CD1c-positive myeloid dendritic cell (primary cell): ENCODE measurements around the gene NAALADL2.

ENCODE experiments used
- DNase-seq: peaks from one replicate; pipeline ENCODE4 v3.0.0-alpha.2; 2016; ENCODE audit errors: extremely low spot score

The NAALADL2 gene

DNA sequence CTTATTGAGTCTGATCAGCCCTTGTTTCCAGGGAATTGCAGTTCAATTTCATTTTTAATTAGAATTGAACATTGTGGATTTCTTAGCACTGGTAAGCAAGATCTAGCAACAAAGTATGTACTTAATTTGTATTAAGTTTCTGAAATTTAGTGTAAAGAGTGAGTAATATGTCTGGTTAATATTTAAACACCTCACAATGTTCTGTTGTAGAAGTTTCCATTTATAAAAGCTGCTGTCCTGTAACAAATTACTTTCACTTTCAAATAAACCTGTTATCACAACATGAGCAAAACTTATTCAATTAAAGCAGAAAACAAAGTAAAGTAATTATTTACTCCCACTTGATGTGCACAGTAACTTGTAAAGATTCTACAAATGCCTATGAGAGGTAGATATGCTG lies 448.5 kb downstream of the NAALADL2 start:
- no peak for DNase-seq

DNA sequence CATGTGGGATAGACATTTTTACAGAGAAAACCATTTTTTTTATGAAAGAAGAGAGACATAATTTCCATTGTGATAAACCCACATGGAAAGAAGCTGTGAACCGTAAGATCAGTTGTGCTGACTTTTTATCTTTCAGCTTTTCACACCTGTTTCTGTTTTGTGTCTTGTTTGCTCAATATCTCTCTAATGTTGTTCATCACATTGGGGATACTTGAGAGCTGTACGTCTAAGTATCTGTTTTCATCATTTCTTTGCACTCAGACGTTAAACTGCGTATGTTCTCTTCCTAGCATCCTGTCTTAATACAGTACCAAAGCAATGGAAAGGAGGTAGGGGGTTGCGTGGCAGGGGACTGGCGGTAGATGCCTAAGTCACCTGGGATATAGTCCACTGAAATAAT lies 449.0 kb downstream of the NAALADL2 start:
- DNase-seq: no peak

DNA sequence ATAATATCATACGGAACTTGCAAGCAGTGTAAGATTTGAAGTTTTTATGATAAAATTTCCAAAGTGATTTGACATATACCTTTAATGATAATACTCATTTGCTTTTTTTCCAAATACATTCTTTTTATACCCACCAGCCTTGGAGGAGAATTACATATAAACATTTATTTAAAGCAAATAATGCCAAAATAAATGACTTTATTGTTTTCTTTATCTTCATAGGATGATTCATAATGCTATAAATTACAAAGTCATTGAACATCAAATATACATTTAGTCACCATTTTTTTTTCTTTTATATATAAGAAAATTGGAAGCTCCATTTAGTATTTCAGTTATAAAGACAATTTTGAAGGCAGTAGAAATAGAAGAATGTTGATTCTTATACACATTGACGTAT lies 450.9 kb downstream of the NAALADL2 start:
- no peak for DNase-seq

DNA sequence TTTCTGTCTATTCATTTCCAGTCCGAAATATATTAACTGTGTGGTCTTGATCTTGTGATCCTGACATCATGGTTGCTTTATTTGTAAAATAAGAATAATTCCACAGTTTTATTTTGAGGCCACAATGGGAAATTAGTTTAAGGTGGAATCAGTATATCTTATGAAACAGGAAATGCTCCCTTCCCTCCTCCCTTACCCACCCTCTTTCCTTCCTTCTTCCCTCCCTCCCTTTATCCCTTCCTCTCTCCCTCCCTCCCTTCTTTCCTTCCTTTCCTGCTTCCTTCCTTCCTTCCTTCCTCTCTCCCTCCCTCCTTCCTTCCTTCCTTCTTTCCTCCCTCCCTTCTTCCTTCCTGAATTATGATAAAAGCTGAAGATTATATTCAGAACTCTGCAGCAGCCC lies 452.3 kb downstream of the NAALADL2 start:
- DNase-seq: no peak

DNA sequence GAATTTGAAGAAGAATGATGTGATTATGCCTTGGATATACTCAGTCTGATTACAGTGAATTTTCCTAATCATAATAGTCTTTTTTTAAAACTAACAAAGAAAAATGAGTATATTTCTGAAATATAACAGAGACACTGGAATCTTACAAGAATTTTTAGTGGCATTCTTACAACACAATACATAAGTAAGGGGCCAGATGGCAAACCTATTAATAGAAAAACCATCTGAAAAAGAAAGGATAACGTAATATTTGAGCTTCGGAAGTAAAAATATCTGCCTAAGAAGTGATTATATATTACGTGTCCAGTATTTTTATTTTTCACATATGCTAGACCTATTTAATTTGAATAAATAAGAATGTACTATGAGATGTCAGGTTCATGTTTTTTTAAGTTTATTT lies 452.8 kb downstream of the NAALADL2 start:
- no peak for DNase-seq

DNA sequence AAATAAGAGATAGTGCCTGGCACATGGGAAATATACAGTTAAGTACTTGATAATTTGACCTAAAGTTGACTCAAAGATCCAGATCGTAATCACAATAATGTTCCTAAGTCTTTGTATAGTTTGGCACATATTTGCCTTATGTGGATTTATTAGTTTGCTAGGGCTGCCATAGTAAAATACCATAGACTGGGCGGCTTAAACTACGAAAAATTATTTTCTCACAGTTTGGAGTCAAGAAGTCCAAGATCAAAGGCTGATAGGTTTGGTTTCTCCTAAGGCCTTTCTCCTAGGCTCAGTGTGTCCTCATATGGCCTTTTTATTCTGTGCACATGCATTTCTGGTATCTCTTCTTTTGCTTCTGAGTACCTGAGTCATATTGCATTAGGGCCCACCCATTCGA lies 453.7 kb downstream of the NAALADL2 start:
- DNase-seq: no peak

DNA sequence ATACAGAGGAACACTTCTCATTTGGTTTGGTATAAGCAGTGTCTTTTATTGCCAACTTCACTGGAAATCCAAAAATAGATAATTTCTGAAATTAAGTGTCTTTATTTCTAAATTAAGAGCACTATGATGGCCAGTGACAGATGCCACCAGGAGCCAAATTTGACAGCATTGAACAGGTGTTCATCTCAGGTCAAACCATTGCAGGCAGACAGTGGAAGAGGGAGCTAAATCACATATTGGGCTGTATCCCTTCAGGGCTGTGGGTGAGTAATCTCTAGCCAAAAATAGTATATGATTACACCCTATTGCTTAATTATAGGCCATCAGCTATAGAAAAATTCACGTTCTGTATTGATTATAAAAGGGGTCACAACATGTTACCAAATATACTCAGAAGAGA lies 457.7 kb downstream of the NAALADL2 start:
- DNase-seq: no peak

DNA sequence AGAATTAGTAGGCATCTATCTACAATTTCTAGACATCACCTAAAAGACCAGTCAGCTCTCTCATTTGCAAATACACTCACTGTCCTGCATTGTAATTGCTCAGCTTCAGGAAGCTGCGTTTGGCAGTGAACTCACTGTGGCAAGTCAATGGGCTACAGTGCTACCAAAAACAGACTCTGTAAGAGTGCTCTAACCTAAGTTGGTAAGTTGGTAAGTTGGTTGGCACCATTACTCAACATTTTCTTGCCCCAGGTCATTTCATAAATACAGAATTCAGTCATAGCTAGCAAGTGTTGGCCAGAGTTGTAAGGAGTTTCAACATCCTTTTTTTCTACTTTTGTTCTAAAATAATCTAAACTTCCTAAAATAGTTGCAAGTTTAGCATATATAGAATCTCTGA lies 466.3 kb downstream of the NAALADL2 start:
- no peak for DNase-seq

DNA sequence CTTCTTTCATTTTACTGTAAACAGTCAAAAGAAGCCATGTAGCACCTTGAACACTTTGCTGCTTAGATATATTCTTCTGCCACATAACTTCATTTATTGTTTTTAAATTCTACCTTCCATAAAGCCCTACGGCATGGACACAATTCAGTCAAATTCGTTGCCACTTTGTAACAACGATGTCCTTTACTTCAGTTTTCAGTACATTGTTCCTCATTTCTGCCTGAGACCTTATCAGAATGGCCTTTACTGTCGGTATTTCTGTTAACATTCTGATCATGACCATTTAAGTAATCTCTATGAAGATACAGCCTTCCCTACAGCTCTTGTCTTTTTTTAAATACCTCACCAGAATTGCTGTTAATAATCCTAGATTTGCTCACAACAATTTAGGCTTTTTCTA lies 466.9 kb downstream of the NAALADL2 start:
- DNase-seq: no peak

DNA sequence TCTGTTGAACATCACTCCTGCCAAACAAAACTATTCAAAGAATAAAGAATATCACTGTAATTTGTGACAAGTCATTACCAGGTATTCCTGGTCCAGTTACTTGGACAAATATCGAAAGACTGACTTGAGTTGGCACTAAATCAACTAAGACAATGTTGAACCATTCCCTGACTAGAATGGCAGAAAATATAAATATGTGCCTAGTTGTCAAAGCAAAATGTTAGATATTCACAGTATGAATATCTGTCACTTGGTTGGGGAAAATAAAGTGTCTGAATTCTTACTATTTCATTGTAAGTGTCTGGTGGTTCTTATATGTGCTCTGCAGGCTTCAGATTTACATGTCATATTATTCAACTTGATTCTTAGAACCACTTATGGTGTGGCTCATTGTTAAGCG lies 470.2 kb downstream of the NAALADL2 start:
- no peak for DNase-seq

DNA sequence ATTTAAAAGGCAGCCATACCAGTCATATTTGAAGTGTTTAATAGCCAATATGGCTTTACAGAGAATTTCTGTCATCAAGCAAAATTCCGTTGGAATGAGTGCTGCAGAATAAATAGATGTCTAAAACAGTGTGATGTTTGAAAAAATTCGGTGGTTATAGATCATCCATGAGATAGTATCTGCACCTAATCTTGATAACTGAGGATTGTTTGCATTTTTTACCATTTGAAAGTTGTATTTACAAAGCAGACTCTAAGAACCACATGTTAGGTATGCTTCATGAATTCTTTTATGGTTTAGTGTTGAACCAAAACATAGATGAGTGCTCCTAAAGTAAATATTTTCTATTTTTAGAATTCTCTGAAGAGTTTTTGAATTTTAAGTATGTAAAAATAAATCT lies 476.1 kb downstream of the NAALADL2 start:
- DNase-seq: no peak

DNA sequence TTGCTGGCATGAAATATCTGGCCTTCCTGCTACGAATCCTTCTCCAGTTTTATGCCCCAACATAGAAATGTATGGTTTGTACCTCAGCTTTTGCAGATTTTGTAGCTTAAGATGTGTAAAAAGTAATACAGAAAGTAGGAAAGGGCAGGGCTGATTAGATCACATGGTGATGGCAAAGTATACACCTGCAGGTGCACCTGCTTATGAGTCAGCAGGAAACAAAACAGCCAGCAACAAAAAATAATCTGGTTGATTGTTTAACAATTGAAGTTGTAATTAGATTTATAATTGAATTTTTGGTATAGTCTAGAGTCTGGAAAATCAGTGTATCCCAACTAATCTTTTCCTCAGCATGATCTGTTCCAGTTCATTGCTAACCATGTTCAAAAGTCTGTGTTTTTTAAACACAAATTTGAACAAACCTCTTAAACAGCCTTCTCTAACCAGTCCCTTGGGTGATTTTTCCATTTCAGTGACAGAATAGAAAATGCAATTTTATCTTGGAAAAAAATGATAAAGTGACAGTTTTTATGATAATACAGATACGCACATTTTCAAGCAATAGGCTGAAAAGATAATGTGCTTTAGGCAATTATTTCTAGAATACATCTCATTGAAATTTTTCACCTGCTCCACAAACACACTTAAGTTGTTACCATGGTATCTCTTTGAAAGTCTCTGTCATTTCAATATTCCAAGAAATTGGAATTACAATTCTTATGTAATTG lies 477.4 kb downstream of the NAALADL2 start:
- DNase-seq: no peak

DNA sequence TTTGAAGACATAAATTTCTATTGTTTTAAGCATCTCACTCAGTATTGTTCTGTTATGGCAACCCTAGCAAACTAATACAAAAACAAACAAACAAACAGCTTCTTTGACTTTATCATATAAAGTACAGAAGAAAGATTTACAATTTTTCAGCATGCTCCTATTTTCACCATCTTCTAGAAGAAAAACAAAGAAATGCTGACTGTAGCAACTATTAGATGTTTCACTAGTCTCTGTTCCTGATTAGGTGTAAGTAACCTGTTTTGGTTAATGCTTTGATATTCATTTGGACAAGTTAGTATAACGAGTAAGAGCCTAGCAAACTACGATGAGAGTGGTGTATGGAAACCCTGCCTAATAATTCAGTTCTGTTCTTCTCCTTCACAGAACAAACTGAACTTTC lies 478.5 kb downstream of the NAALADL2 start:
- DNase-seq: no peak

DNA sequence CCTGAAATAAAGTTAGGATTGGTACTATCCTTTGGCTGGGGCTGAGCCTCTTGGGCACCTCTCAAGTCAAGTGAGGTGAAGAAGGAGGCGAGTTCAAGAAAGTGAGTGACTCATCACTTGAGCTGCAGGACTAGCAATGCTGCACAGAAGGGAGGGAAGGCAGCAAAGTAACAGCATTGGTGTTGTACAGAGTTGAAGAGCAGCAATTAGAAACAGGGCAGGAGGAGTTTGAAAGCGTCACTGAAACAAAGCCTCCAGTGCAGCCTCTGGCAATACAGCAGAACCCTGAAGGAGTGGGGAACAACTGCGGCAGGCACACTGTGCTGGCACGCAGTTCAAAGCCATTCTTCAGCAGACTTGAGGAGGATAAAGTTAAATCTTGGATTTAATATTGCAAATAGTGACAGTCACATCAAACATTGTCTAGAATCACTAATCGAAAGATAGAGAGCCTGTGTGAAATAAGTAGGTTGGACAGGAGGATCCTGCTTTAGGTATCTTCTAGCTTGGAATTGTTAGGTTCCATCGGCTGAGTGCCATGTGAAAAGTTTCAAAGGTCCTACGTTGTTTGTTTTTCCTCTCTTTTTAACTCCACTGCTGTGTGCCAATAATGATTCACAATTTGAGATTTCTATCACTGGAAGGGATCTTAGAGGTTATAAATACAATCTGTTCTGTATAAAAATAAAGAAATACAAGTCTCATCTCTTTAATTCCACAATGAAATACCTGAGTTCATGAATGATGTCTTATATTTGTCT lies 479.8 kb downstream of the NAALADL2 start:
- DNase-seq: no peak

DNA sequence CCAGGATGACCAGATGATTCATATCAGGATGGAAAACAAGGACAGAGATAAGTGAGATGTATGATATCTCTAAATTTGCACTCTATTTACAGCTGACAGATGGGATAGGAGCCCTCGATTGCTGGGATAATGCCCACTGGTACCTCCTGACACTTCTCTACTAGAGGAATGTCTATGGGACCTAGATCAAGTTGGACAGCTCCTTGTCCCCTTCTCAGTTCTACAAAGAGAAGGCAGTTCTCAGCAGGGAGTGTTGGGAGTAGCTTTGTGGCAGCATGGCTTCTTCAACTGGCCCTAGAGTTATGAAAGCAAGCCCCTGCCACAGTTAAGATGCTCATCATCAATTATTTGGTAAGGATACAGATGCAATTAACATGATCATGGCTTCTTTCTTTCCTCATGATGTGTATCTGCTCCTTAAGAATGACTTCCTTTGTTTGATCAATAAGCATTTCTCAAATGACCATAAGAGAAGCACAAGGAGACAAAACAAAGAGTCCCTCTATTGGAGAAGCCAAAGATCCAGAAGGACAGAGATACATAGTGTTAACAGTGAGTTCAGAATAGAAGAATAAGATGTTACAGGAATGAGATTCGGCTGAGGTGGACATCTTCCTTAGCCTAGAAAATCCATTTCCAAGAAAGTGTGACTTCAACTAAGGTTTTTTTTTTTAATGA lies 481.3 kb downstream of the NAALADL2 start:
- DNase-seq: no peak

DNA sequence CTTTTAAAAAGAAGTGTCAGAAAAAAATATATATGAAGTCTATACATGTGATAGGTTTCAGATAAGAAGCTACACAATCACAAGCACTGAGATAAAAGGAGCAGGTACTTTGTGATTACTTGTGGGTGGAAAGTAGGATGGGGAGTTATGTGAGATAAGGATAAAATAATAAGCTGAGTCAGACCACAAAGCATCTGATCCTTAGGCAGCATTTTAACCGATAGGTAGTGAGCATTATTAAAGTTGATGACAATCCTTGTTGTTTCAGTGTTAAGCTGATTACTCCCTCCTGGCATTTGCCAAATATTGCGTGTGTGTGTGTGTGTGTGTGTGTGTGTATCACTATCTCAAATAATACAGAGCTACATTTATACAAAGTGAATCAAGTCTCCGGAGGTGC lies 483.1 kb downstream of the NAALADL2 start:
- no peak for DNase-seq

DNA sequence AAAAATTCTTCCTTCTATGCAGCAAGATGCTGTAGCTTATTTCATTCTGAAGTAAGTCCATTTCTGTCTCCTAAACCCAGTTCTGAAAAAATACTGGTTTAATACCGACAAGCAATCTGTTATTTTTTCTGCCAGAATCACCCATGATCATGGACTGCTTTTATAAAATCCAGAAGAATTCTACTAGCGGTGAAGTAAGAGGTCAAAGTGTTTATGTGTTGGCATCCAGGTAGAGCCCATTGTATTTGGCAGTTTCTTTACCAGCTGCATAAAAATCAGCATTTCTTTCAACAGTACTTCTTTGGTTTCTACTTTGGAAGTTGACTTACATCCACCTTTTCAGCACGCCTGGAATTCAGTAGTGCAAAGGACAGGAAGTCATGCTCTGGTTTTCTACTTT lies 484.8 kb downstream of the NAALADL2 start:
- DNase-seq: no peak

DNA sequence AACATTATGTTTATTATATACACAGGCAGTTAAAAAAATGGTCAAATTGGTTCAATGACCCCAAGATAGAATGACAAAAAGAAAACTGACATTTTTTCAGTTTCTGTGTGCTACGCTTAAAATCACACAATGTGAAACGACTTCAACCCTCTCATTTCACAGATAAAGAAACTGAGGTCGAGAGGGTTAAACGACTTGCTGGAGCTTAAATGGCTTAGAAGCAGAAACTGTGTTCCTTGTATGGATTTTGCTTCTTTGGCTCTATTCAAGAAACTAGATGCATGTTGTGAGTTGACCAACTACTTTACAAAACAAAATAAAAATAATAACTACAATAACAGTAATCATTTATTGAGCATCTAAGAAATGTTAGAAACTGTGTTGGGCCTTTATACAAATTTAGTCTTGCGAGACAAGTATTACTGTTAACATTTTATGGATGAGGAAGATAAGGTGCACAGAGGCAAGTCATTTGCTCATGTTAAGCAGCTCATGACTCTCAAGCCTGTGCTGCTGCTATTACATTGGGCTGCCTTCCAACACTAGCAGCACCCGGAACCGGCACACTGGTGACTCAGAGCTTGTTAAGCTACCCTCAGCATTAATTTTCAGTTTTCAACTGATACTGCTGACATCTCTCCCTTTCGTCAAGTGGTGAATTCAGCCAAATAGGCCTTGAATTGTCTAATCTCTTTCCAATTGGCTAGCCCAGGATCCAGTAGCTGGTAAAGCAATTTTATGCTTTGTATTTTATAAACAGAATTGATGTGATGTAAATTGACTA lies 487.6 kb downstream of the NAALADL2 start:
- no peak for DNase-seq

DNA sequence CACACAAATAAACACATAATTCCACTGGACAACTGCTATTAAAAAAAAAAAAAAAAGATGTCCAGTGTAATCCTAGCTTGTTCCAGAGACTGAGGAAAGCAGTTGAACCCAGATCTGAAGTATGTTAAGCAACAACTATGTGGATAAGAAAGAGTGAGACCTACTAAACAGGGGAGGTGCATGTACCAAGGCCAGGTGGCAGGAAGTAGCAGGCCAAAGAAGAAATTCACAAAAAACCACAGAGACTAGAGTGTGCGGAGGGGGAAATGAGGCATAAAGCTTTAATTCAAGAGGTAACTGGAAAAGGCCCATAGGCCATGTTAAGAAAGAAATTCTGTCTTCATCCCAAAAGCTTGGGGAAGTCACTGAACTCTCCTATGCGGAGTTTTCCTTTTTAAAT lies 490.0 kb downstream of the NAALADL2 start:
- DNase-seq: no peak

DNA sequence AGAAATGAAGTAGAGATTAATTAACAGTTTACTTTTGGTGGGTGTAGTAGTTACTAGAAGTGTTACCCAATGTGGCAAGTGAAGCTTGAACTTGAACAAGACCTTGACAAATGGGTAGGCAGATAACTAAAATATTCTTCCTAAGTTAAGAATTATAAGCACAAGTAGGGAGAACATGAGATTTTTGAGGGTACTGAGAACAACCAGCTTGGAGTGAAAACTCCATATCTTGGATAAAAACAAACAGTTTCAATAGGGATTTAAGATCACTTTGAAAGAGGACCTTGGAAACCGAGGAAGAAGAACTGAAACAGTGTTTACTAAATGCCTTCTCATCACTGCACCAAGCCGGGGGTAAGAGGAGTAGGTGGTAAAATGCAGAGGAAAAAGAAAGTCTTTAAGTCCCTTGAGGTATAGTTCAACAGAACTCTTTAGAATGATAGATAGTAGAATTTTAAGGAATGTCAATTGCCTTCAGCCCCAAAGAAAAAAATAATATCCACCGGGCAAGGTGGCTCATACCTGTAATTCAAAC lies 496.7 kb downstream of the NAALADL2 start:
- no peak for DNase-seq

DNA sequence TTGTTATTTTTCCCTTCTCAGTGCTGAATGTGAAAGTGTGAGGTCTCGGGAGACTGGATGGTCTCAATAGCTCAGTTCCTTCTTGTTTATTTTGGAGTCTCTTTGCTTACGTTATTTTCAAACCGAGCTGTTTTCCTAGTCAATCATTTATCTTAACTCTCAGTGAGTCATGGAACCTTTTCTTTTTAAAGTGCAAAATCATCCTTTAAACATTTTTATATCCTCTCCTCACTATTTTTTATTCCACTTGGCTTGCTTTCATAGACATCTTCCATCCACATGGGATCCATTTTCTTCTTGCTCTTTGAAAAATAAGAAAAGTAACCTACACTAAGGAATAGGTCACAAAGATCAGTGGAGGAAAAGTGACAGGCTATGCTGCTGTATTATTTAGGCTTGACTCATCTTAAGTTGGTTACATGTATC lies 497.8 kb downstream of the NAALADL2 start:
- no peak for DNase-seq

DNA sequence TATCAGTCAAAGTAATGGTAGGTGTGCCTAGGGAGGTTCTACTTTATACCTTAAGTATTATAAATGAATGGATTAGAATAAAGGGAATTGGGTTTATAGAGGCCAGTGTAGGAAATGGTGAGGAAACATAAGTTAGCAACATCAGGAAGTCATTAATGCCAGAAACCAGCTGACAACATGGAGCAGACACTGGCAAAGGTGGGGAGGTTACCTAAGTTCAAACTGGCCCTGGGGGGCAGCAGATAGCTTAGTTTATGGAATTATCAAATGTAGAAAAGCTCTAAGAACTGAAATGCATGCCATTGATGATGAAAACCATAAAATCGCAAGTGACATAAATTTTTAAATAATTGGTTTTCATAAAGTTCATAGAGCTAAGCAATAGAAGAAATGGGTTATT lies 498.6 kb downstream of the NAALADL2 start:
- no peak for DNase-seq
